ENCODE results near the gene TFDP2.

- TF ChIP-seq POLR2A (IDR thresholded peaks at IDR 0.05; ENCODE audit: low read depth) (no peak), CTCF (IDR thresholded peaks at IDR 0.05) (no peak), EP300 (IDR thresholded peaks at IDR 0.05) (no peak), POLR2AphosphoS5 (IDR thresholded peaks at IDR 0.05) (no peak)
These were observed 234.3 kb downstream of the TFDP2 start for GRCh38 chr3:141915016-141915415.

Measured in esophagus muscularis mucosa (tissue), 4 donors.